Iris pigment epithelial cell (primary cell): ENCODE data around the gene CDH2.

ENCODE experiments used
- DNase-seq: peaks from one replicate; pipeline ENCODE4 v3.0.0-alpha.2; 2011; ENCODE audit warnings: low read depth

CDH2 gene

GRCh38 chr18:28043631-28044030 is 133.3 kb downstream of the CDH2 start:
- DNase-seq: no peak

- DNase-seq: peak; percentile 84
Observed at GRCh38 chr18:28041366-28041765, 135.6 kb downstream of the CDH2 start.

- DNase-seq: no peak
Observed at GRCh38 chr18:28040716-28041115, 136.2 kb downstream of the CDH2 start.

- no peak for DNase-seq
Observed at GRCh38 chr18:28040211-28040610, 136.7 kb downstream of the CDH2 start.

GRCh38 chr18:28039691-28040090 is 137.2 kb downstream of the CDH2 start:
- DNase-seq: no peak

- DNase-seq: peak; percentile 84
Observed at GRCh38 chr18:28039078-28039477, 137.9 kb downstream of the CDH2 start.

- peak; percentile 58 for DNase-seq
Observed at GRCh38 chr18:28036488-28036887, 140.4 kb downstream of the CDH2 start.

- no peak for DNase-seq
Observed at GRCh38 chr18:28034567-28034966, 142.4 kb downstream of the CDH2 start.

GRCh38 chr18:28032177-28032576 is 144.8 kb downstream of the CDH2 start:
- DNase-seq: peak; percentile 11

- no peak for DNase-seq
Observed at GRCh38 chr18:28030458-28030857, 146.5 kb downstream of the CDH2 start.

GRCh38 chr18:28027755-28028154 is 149.2 kb downstream of the CDH2 start:
- no peak for DNase-seq

- peak; percentile 51 for DNase-seq
Observed at GRCh38 chr18:28019425-28020108, 157.4 kb downstream of the CDH2 start.

GRCh38 chr18:28018351-28018750 is 158.6 kb downstream of the CDH2 start:
- no peak for DNase-seq

GRCh38 chr18:28015671-28016070 is 161.3 kb downstream of the CDH2 start:
- DNase-seq: no peak

GRCh38 chr18:28013066-28013465 is 163.9 kb downstream of the CDH2 start:
- no peak for DNase-seq

- no peak for DNase-seq
Observed at GRCh38 chr18:28012336-28012735, 164.6 kb downstream of the CDH2 start.

GRCh38 chr18:28009589-28009988 is 167.3 kb downstream of the CDH2 start:
- no peak for DNase-seq

GRCh38 chr18:28007841-28008240 is 169.1 kb downstream of the CDH2 start:
- peak; percentile 79 for DNase-seq

GRCh38 chr18:28005164-28005563 is 171.8 kb downstream of the CDH2 start:
- no peak for DNase-seq

GRCh38 chr18:28004606-28005005 is 172.3 kb downstream of the CDH2 start:
- DNase-seq: no peak

- peak; percentile 85 for DNase-seq
Observed at GRCh38 chr18:28003451-28003850, 173.5 kb downstream of the CDH2 start.

GRCh38 chr18:28002841-28003240 is 174.1 kb downstream of the CDH2 start:
- peak; percentile 32 for DNase-seq

- DNase-seq: peak; percentile 67
Observed at GRCh38 chr18:27996801-27997272, 180.1 kb downstream of the CDH2 start.
